Progenitor cell of endocrine pancreas (in vitro differentiated cells): ENCODE measurements around the gene RPS19BP1. TPM values are rescaled to one million over a fixed set of nuclear protein-coding genes. Genes with fewer than 3 reads are reported as not detected.

Experiments used
- DNase-seq: peaks from one replicate; pipeline ENCODE4 v3.0.0; 2021; ENCODE audit warnings: low spot score; ENCODE audit not compliant: unreplicated experiment
- H3K27ac Mint-ChIP-seq: 2 replicates; pipeline ENCODE4 v1.8.0; 2021; ENCODE audit warnings: mild to moderate bottlenecking, moderate library complexity, mixed read lengths
- H3K27me3 Mint-ChIP-seq: 2 replicates; pipeline ENCODE4 v1.8.0; 2021; ENCODE audit warnings: mixed read lengths
- H3K36me3 Mint-ChIP-seq: 2 replicates; pipeline ENCODE4 v1.8.0; 2022; ENCODE audit warnings: mixed read lengths; ENCODE audit not compliant: insufficient read depth
- H3K4me1 Mint-ChIP-seq: 2 replicates; pipeline ENCODE4 v1.8.0; 2021; ENCODE audit warnings: low read depth, mixed read lengths
- H3K4me3 Mint-ChIP-seq: 2 replicates; pipeline ENCODE4 v1.8.0; 2021; ENCODE audit warnings: low read depth, mild to moderate bottlenecking, moderate library complexity, mixed read lengths
- H3K9me3 Mint-ChIP-seq: 2 replicates; pipeline ENCODE4 v1.8.0; 2021; ENCODE audit warnings: low read depth, mixed read lengths
- total RNA-seq: library from RNA; stranded (reverse); gene quantifications from 2 replicates; pipeline ENCODE4 v1.2.1, GENCODE V29; 2021
- TF ChIP-seq, protein P1 (sequence below): fragments of 200-600 bp; sonication (generic); IDR thresholded peaks from one replicate; pipeline ENCODE4 v1.5.0; 2021; ENCODE audit warnings: antibody characterized with exemption, mild to moderate bottlenecking; ENCODE audit not compliant: unreplicated experiment

The RPS19BP1 gene
- total RNA-seq, 1 donor from 2014 or later, result 48.2 TPM

- Mint-ChIP-seq H3K27ac (peak overlapping the region; percentile 99), H3K4me1 (peaks cover 31% of the 10 kb centered on the region), H3K36me3 (peaks cover 36% of the 10 kb centered on the region), H3K4me3 (peak overlapping the region; percentile 95), H3K9me3 (no peaks in the 10 kb centered on the region), H3K27me3 (no peaks in the 10 kb centered on the region)
- TF ChIP-seq, protein P1, sequence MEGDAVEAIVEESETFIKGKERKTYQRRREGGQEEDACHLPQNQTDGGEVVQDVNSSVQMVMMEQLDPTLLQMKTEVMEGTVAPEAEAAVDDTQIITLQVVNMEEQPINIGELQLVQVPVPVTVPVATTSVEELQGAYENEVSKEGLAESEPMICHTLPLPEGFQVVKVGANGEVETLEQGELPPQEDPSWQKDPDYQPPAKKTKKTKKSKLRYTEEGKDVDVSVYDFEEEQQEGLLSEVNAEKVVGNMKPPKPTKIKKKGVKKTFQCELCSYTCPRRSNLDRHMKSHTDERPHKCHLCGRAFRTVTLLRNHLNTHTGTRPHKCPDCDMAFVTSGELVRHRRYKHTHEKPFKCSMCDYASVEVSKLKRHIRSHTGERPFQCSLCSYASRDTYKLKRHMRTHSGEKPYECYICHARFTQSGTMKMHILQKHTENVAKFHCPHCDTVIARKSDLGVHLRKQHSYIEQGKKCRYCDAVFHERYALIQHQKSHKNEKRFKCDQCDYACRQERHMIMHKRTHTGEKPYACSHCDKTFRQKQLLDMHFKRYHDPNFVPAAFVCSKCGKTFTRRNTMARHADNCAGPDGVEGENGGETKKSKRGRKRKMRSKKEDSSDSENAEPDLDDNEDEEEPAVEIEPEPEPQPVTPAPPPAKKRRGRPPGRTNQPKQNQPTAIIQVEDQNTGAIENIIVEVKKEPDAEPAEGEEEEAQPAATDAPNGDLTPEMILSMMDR, result peak; percentile 46
- DNase-seq, result peak; percentile 93
Observed at GRCh38 chr22:39519681-39520225, 12.8 kb downstream of the RPS19BP1 start.

DNA sequence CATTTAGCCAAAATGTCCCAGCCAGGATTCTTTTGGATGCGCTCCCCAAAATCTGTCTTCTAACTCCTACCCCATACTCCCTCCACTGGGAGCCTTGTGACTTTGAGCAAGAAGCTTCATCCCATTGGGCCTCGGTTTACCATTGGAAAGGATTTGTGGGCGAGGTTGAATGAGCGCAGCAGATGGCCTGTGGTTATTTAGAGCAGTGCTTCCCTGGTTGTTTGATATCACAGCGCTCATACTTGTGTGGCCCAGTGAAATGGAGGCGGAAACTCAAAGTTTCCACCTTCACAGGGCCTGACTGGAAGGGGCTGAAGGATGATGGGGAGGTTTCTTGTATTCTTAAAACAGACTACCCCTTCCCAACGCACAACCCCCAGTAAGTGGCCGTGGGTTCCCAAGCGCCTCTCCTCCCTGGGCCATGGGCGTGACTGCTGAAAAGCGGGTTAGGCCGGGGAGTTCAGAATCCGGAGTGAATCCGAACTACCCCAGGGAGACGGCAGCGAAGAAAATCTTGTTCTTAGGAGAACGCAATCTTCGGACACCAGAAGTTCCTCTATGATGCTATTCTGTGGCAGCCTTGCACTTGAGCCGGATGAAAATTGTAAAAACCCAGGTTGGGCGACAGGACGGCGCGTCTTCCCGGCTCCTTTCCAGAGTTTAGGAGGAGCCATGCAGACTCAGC, 13.4 kb downstream of the RPS19BP1 start:
- no peaks in the 10 kb centered on the region for H3K27me3 Mint-ChIP-seq
- peak overlapping the region; percentile 99 for H3K27ac Mint-ChIP-seq
- no peak for DNase-seq
- peak overlapping the region; percentile 95 for H3K4me3 Mint-ChIP-seq
- H3K36me3 Mint-ChIP-seq, result peaks cover 37% of the 10 kb centered on the region
- peaks cover 29% of the 10 kb centered on the region for H3K4me1 Mint-ChIP-seq
- no peaks in the 10 kb centered on the region for H3K9me3 Mint-ChIP-seq
- TF ChIP-seq, protein P1, result no peak

DNA sequence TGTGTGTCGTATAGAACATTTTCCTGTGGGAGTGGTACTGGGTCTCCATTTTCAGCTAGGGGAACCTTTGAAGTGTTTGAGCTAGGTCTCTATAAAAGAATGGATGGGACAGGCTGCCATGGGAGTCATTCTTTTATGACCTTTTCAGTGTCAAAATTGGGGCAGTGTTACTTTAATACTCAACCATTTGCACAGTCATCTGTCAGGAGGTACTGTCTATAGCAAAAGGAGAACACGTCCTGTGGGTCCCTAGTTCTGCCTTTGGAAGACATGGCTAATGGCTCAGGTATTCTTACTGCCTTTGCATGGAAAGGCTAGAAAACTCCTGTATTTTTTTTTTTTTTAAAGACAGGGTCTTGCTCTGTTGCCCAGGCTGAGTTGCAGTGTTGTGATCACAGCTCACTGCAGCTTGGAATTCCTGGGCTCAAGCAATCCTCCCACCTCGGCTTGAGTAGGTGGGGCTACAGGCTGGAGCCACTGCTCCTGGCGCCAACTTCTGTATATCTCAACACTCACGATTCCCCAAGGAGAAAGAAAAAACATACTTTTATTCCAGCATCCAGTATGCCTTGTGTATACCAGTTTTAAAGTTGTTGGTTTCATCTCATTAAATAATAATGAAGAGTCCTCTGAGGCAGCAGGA, 14.3 kb downstream of the RPS19BP1 start:
- Mint-ChIP-seq H3K4me1 (peaks cover 27% of the 10 kb centered on the region), H3K36me3 (peaks cover 34% of the 10 kb centered on the region), H3K9me3 (no peaks in the 10 kb centered on the region), H3K27ac (peak overlapping the region; percentile 99), H3K4me3 (peak overlapping the region; percentile 95), H3K27me3 (no peaks in the 10 kb centered on the region)
- TF ChIP-seq, protein P1, result no peak
- DNase-seq, result no peak

DNA sequence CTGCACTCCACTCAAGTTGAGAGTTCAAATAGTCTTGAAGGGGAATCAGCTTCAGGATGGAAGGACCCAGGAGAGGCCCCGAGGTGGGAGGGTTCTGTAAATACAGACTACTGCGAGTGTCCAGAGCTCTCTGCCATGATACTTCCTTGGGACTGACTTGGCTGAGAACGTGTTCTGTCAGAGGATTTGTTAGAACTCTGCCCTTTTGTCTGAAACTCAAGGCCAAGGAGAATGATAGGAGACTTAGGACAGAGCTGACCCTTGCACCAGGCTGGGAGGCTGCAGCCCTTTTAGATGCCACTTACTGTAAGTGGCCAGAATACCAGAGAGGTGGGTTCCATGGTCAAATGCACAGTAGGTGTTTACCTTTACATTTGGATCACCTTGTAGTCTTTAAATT, 15.1 kb downstream of the RPS19BP1 start:
- Mint-ChIP-seq H3K27ac (no peak overlapping the region), H3K36me3 (peaks cover 31% of the 10 kb centered on the region), H3K27me3 (no peaks in the 10 kb centered on the region), H3K4me3 (no peak overlapping the region), H3K4me1 (peaks cover 19% of the 10 kb centered on the region), H3K9me3 (no peaks in the 10 kb centered on the region)
- TF ChIP-seq, protein P1, result no peak
- no peak for DNase-seq

- H3K36me3 Mint-ChIP-seq, result peaks cover 21% of the 10 kb centered on the region
- H3K27ac Mint-ChIP-seq, result no peak overlapping the region
- no peaks in the 10 kb centered on the region for H3K9me3 Mint-ChIP-seq
- H3K4me1 Mint-ChIP-seq, result peaks cover 8% of the 10 kb centered on the region
- H3K27me3 Mint-ChIP-seq, result no peaks in the 10 kb centered on the region
- TF ChIP-seq, protein P1, result no peak
- no peak overlapping the region for H3K4me3 Mint-ChIP-seq
- no peak for DNase-seq
Observed at GRCh38 chr22:39515266-39516050, 17.1 kb downstream of the RPS19BP1 start.
